HepG2 (cell line): Measurements from ENCODE around the gene PARVB.

Experiments used
- BRD4 ChIP-seq: sonication (generic); formaldehyde crosslinking; IDR thresholded peaks from 2 replicates; pipeline ENCODE4 v1.4.0; 2020; ENCODE audit warnings: missing genetic modification reagents
- IRF9 ChIP-seq: sonication (generic); formaldehyde crosslinking; IDR thresholded peaks from 2 replicates; pipeline ENCODE4 v1.8.0; 2022; ENCODE audit warnings: missing genetic modification reagents, mild to moderate bottlenecking, borderline replicate concordance
- NFYB ChIP-seq: sonication (generic); formaldehyde crosslinking; IDR thresholded peaks from 2 replicates; pipeline ENCODE4 v1.4.0; 2020; ENCODE audit warnings: missing genetic modification reagents
- REXO4 ChIP-seq: sonication (generic); formaldehyde crosslinking; IDR thresholded peaks from 2 replicates; pipeline ENCODE4 v1.8.0; 2022; ENCODE audit warnings: missing genetic modification reagents, mild to moderate bottlenecking, borderline replicate concordance
- ZNF780A ChIP-seq: sonication (generic); formaldehyde crosslinking; IDR thresholded peaks from 2 replicates; pipeline ENCODE4 v1.8.0; 2022; ENCODE audit warnings: mild to moderate bottlenecking, missing genetic modification reagents, moderate library complexity
- TF ChIP-seq, protein P1 (sequence below): sonication (generic); formaldehyde crosslinking; IDR thresholded peaks from 2 replicates; pipeline ENCODE4 v1.4.0; 2020; ENCODE audit warnings: missing genetic modification reagents, borderline replicate concordance

DNA sequence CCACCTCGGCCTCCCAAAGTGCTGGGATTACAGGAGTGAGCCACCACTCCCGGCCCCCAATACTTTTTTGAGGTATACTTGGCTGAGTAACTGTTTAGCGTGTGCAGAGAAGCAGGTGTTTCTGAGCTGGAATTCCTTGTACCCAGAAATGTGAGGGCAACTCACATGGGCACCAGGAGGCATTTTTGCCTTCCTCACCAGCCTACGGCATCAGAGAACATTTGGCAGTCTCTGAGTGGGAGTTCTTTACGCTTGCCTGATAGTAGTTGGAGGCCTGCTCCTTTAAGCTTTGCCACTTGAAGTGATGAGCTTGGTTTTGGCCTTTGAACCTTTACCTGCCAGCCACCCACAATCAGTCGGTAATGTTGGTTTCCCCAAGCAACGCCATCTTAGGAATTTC, 9.2 kb downstream of the PARVB start:
- TF ChIP-seq, protein P1, sequence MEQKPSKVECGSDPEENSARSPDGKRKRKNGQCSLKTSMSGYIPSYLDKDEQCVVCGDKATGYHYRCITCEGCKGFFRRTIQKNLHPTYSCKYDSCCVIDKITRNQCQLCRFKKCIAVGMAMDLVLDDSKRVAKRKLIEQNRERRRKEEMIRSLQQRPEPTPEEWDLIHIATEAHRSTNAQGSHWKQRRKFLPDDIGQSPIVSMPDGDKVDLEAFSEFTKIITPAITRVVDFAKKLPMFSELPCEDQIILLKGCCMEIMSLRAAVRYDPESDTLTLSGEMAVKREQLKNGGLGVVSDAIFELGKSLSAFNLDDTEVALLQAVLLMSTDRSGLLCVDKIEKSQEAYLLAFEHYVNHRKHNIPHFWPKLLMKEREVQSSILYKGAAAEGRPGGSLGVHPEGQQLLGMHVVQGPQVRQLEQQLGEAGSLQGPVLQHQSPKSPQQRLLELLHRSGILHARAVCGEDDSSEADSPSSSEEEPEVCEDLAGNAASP (CRISPR knock-in tag) = no peak
- TF ChIP-seq BRD4 (CRISPR knock-in tag) (no peak), ZNF780A (no peak), REXO4 (no peak), IRF9 (CRISPR knock-in tag) (no peak), NFYB (CRISPR knock-in tag) (no peak)
